A549 (cell line): ENCODE results near the gene PIWIL4. TPM values are rescaled to one million over a fixed set of nuclear protein-coding genes. Genes with fewer than 3 reads are reported as not detected.

Experiments used
- ATAC-seq, 2 experiments: fragments of 200-7000 bp in 1 of 2; fragments of >200 bp in 1 of 2; cut with Nextera tagmentation in 1 of 2; cut with Tn5 transposase in 1 of 2; 3 replicates each; pipeline versions ENCODE4 v1.8.0 to v1.9.1; 2018 to 2020; ENCODE audit warnings: mild to moderate bottlenecking in 1 of 2, moderate library complexity in 1 of 2
- CTCF ChIA-PET: fragments of 300-600 bp; sonication (Branson Sonifier 250); formaldehyde crosslinking; extraction: SDS; loops from one replicate; lab custom pipeline; 2021; ENCODE audit warnings: antibody characterized with exemption, inconsistent platforms; lab: Yijun Ruan, JAX
- POLR2A ChIA-PET: fragments of 350-600 bp; formaldehyde crosslinking; extraction: SDS; loops from one replicate; lab custom pipeline; 2021; ENCODE audit warnings: antibody characterized with exemption, inconsistent platforms; lab: Yijun Ruan, JAX
- DNase-seq, 2 experiments: peaks; one replicate each; pipeline versions ENCODE4 v3.0.0 to v3.0.0-alpha.2; 2011 to 2016; ENCODE audit warnings: low read depth in 1 of 2, low spot score in 1 of 2
- FAIRE-seq: peaks from 2 replicates; lab custom pipeline; 2011; peaks lifted over from hg19 to GRCh38; lab: Jason Lieb, UNC
- H3K27ac ChIP-seq, 2 experiments: fragments of >200 bp; sonication (Bioruptor Twin); formaldehyde crosslinking; 3 replicates each; pipeline ENCODE4 v1.5.1; 2016 to 2017
- H3K4me1 ChIP-seq: fragments of >200 bp; sonication (Bioruptor Twin); formaldehyde crosslinking; 3 replicates; pipeline ENCODE4 v1.6.1; 2016
- H3K4me2 ChIP-seq: fragments of >200 bp; sonication (Bioruptor Twin); formaldehyde crosslinking; 3 replicates; pipeline ENCODE4 v1.6.1; 2016
- H3K4me3 ChIP-seq: fragments of >200 bp; sonication (Bioruptor Twin); formaldehyde crosslinking; 3 replicates; pipeline ENCODE4 v1.5.1; 2016
- H3K9me3 ChIP-seq: fragments of >200 bp; sonication (Bioruptor Twin); formaldehyde crosslinking; 3 replicates; pipeline ENCODE4 v1.6.1; 2016
- BHLHE40 ChIP-seq: IDR thresholded peaks from 2 replicates; pipeline ENCODE4 v1.6.1; 2012; ENCODE audit warnings: low read depth, low read length, inconsistent platforms
- CBX8 ChIP-seq: fragments of 200-600 bp; sonication (generic); IDR thresholded peaks from 2 replicates; pipeline ENCODE4 v1.6.1; 2016
- CEBPB ChIP-seq, 2 experiments: fragments of >200 bp in 1 of 2; sonication (Bioruptor Twin) in 1 of 2; formaldehyde crosslinking in 1 of 2; IDR thresholded peaks; 2 replicates each; pipeline ENCODE4 v1.6.1; 2012 to 2016
- EHF ChIP-seq: fragments of 250-450 bp; sonication (Bioruptor Pico); IDR thresholded peaks from 2 replicates; pipeline ENCODE4 v1.5.0; 2020; ENCODE audit warnings: mild to moderate bottlenecking
- EP300 ChIP-seq, 2 experiments: fragments of >200 bp; sonication (Bioruptor Twin); formaldehyde crosslinking; IDR thresholded peaks; 2 replicates in 1 of 2; 3 replicates in 1 of 2; pipeline ENCODE4 v1.6.1; 2016 to 2017
- ESRRA ChIP-seq: fragments of 150-350 bp; IDR thresholded peaks from 2 replicates; pipeline ENCODE4 v1.6.1; 2014; ENCODE audit warnings: mild to moderate bottlenecking, low read length, borderline replicate concordance
- FOSB ChIP-seq: fragments of 250-450 bp; sonication (Bioruptor Pico); IDR thresholded peaks from 2 replicates; pipeline ENCODE4 v1.5.0; 2020; ENCODE audit warnings: mild to moderate bottlenecking, moderate library complexity
- FOXS1 ChIP-seq: fragments of 250-450 bp; sonication (Bioruptor Pico); IDR thresholded peaks from 2 replicates; pipeline ENCODE4 v1.5.0; 2020; ENCODE audit warnings: mild to moderate bottlenecking, moderate library complexity
- HEYL ChIP-seq: fragments of 250-450 bp; sonication (Bioruptor Pico); IDR thresholded peaks from 2 replicates; pipeline ENCODE4 v1.8.0; 2021; ENCODE audit warnings: mild to moderate bottlenecking, moderate library complexity
- HOXA7 ChIP-seq: fragments of 250-450 bp; sonication (Bioruptor Pico); IDR thresholded peaks from 2 replicates; pipeline ENCODE4 v1.5.0; 2020; ENCODE audit warnings: mild to moderate bottlenecking, moderate library complexity
- HOXB13 ChIP-seq: fragments of 250-450 bp; sonication (Bioruptor Pico); IDR thresholded peaks from 2 replicates; pipeline ENCODE4 v1.5.0; 2020; ENCODE audit warnings: low read depth, mild to moderate bottlenecking, moderate library complexity
- HOXB5 ChIP-seq: fragments of 250-450 bp; sonication (Bioruptor Pico); IDR thresholded peaks from 2 replicates; pipeline ENCODE4 v1.5.0; 2020; ENCODE audit warnings: mild to moderate bottlenecking, moderate library complexity
- JUN ChIP-seq, 2 experiments: fragments of >200 bp; sonication (Bioruptor Twin); formaldehyde crosslinking; IDR thresholded peaks; 2 replicates in 1 of 2; 3 replicates in 1 of 2; pipeline ENCODE4 v1.6.1; 2016 to 2017
- JUNB ChIP-seq: fragments of >200 bp; sonication (Bioruptor Twin); formaldehyde crosslinking; IDR thresholded peaks from 2 replicates; pipeline ENCODE4 v1.6.1; 2016
- MAFK ChIP-seq: fragments of 450-650 bp; IDR thresholded peaks from 2 replicates; pipeline ENCODE4 v1.6.1; 2014; ENCODE audit not compliant: partially characterized antibody
- PHF8 ChIP-seq: fragments of 200-600 bp; sonication (generic); IDR thresholded peaks from 2 replicates; pipeline ENCODE4 v1.6.1; 2016; ENCODE audit warnings: low read depth, mild to moderate bottlenecking, antibody characterized with exemption, moderate library complexity, borderline replicate concordance
- POLR2A ChIP-seq: IDR thresholded peaks from 2 replicates; pipeline ENCODE4 v1.6.1; 2012; ENCODE audit warnings: mild to moderate bottlenecking, low read length
- POLR2AphosphoS2 ChIP-seq: conservative IDR thresholded peaks from 2 replicates; pipeline ENCODE4 v1.6.1; 2012; ENCODE audit warnings: low read length, improper control_type of control experiment, inconsistent platforms
- RCOR1 ChIP-seq: fragments of 150-350 bp; IDR thresholded peaks from 2 replicates; pipeline ENCODE4 v1.6.1; 2014; ENCODE audit warnings: antibody characterized with exemption, low read length, low read depth
- RNF2 ChIP-seq: fragments of 200-600 bp; sonication (generic); IDR thresholded peaks from 2 replicates; pipeline ENCODE4 v1.6.1; 2016; ENCODE audit warnings: low read depth, mild to moderate bottlenecking, antibody characterized with exemption, moderate library complexity, borderline replicate concordance
- SMC3 ChIP-seq: fragments of >200 bp; sonication (Bioruptor Twin); formaldehyde crosslinking; IDR thresholded peaks from 3 replicates; pipeline ENCODE4 v1.6.1; 2018; ENCODE audit warnings: inconsistent platforms
- SREBF2 ChIP-seq: fragments of 450-650 bp; IDR thresholded peaks from 2 replicates; pipeline ENCODE4 v1.6.1; 2014; ENCODE audit warnings: mild to moderate bottlenecking, moderate library complexity
- TFCP2L1 ChIP-seq: fragments of 250-450 bp; sonication (Bioruptor Pico); IDR thresholded peaks from 2 replicates; pipeline ENCODE4 v1.5.0; 2021; ENCODE audit warnings: mild to moderate bottlenecking
- TP53 ChIP-seq: fragments of 250-450 bp; sonication (Bioruptor Pico); IDR thresholded peaks from 2 replicates; pipeline ENCODE4 v1.5.0; 2021; ENCODE audit warnings: mild to moderate bottlenecking, moderate library complexity
- WGBS: methylation state at CpG from one replicate; pipeline ENCODE4 v1.1.6; 2017; ENCODE audit errors: missing lambda C conversion rate; 5-methylcytosine and 5-hydroxymethylcytosine counted together
- polyA plus RNA-seq, 4 experiments: library from polyadenylated mRNA; depleted of rRNA in 3 of 4; stranded (reverse); fragments of >200 nt; fragmentation: RNase III in 1 of 4; extraction: RNeasy Plus Mini Kit Qiagen cat#74134 plus additional on column Dnase treatment in 1 of 4; gene quantifications; 2 replicates in 3 of 4; 3 replicates in 1 of 4; pipeline ENCODE4 v1.2.3, GENCODE V29; 2011 to 2017
- TF ChIP-seq, protein P1 (sequence below): fragments of >200 bp; sonication (Bioruptor Twin); formaldehyde crosslinking; IDR thresholded peaks from 2 replicates; pipeline ENCODE4 v1.6.1; 2016
- TF ChIP-seq, protein P2 (sequence below): fragments of 200-600 bp; sonication (generic); IDR thresholded peaks from 2 replicates; pipeline ENCODE4 v1.6.1; 2016; ENCODE audit warnings: antibody characterized with exemption, mild to moderate bottlenecking, moderate library complexity
- TF ChIP-seq, protein P3 (sequence below): IDR thresholded peaks from 2 replicates; pipeline ENCODE4 v1.6.1; 2012
- TF ChIP-seq, protein P4 (sequence below): IDR thresholded peaks from 2 replicates; pipeline ENCODE4 v1.6.1; 2012; ENCODE audit warnings: low read depth, borderline replicate concordance

PIWIL4 gene
- polyA plus RNA-seq, 2 of the 4 experiments (the other 2 are of a cell fraction): 0.28 to 0.35 TPM

DNA sequence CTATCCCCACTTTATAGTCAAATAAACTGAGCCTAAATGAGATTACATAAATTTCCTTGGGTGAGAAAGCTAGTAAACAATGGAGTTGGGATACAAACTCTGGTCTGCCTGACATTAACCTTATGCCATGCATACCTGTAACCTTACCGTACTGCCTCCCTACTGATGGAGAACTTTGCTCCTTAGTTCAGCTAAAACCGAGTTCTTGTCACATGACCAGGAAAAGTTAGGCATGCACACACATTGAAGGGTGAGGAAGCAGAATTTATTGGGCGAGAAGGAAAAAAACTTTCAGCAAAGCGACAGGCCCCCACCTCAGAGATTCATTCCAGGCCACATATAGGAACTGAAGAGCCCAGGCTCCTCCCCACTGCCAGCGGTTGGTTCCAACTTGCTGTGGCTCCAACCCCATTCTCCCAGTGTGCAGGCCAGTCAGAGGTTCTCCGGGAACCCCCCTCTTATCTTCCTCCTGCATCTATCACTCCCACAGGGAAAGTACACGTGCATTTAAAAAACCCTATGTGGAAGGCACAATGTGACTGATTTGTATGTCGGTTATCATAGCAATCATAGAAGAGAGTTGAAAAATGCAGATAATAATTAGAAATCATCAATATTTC lies 3.2 kb upstream of the PIWIL4 start:
- no peak for ATAC-seq
- no peak overlapping the region for H3K4me2 ChIP-seq
- H3K4me3 ChIP-seq: no peak overlapping the region
- no peak for TF ChIP-seq FOXS1 (CRISPR knock-in tag)
- no peak for TF ChIP-seq FOSB (CRISPR knock-in tag)
- no peak for TF ChIP-seq HOXB13 (CRISPR knock-in tag)
- TF ChIP-seq HOXA7 (CRISPR knock-in tag): no peak
- no peak for TF ChIP-seq PHF8
- TF ChIP-seq JUNB: no peak
- no peak for TF ChIP-seq EHF (CRISPR knock-in tag)
- no peak for TF ChIP-seq EP300 (IDR thresholded peaks at IDR 0.05)
- TF ChIP-seq RCOR1: no peak
- no peaks in the 10 kb centered on the region for H3K9me3 ChIP-seq
- FAIRE-seq: no peak
- no peak overlapping the region for H3K27ac ChIP-seq
- WGBS: 77% methylated on average over 8 of the region's 8 CpGs
- peaks cover 7% of the 10 kb centered on the region; the same call in 1 of the 3 replicates for H3K4me1 ChIP-seq
- no peak for DNase-seq
- CTCF ChIA-PET: no interaction called here
- POLR2A ChIA-PET: no interaction called here

DNA sequence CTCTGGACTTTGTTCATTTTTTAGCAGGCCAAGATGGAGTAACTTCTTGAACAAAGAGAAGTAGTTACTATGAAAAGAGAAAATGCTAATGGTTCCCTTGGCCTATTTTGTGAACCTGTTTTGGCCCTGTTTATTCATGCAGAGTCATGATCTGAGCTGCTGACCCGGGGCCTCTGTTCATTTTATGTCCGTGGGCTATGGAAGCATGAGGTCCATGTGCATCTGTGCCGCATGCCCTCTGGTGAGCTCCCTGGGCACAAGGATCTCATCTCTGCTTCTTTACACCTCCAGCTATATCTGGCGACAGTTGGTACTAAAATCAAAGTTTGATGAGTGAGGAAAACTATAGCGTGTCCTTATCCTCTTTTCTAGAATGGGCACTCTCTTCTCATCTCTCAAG lies 1.0 kb downstream of the PIWIL4 start:
- ChIA-PET POLR2A (no interaction called here), CTCF (no interaction called here)
- H3K4me3 ChIP-seq: no peak overlapping the region
- WGBS: 83% methylated on average over 5 of the region's 5 CpGs
- ATAC-seq (no peak), DNase-seq (no peak), FAIRE-seq (no peak)
- H3K4me2 ChIP-seq: no peak overlapping the region
- H3K27ac ChIP-seq: no peak overlapping the region
- TF ChIP-seq TP53 (CRISPR knock-in tag) (no peak), FOSB (CRISPR knock-in tag) (no peak), ESRRA (no peak), CBX8 (no peak), HOXB13 (CRISPR knock-in tag) (no peak), CEBPB (IDR thresholded peaks at IDR 0.05) (no peak), RCOR1 (no peak), SMC3 (no peak), JUN (IDR thresholded peaks at IDR 0.05) (no peak)
- TF ChIP-seq, protein P1, sequence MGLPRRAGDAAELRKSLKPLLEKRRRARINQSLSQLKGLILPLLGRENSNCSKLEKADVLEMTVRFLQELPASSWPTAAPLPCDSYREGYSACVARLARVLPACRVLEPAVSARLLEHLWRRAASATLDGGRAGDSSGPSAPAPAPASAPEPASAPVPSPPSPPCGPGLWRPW: no peak
- TF ChIP-seq, protein P2, sequence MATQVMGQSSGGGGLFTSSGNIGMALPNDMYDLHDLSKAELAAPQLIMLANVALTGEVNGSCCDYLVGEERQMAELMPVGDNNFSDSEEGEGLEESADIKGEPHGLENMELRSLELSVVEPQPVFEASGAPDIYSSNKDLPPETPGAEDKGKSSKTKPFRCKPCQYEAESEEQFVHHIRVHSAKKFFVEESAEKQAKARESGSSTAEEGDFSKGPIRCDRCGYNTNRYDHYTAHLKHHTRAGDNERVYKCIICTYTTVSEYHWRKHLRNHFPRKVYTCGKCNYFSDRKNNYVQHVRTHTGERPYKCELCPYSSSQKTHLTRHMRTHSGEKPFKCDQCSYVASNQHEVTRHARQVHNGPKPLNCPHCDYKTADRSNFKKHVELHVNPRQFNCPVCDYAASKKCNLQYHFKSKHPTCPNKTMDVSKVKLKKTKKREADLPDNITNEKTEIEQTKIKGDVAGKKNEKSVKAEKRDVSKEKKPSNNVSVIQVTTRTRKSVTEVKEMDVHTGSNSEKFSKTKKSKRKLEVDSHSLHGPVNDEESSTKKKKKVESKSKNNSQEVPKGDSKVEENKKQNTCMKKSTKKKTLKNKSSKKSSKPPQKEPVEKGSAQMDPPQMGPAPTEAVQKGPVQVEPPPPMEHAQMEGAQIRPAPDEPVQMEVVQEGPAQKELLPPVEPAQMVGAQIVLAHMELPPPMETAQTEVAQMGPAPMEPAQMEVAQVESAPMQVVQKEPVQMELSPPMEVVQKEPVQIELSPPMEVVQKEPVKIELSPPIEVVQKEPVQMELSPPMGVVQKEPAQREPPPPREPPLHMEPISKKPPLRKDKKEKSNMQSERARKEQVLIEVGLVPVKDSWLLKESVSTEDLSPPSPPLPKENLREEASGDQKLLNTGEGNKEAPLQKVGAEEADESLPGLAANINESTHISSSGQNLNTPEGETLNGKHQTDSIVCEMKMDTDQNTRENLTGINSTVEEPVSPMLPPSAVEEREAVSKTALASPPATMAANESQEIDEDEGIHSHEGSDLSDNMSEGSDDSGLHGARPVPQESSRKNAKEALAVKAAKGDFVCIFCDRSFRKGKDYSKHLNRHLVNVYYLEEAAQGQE: no peak
- peaks cover 6% of the 10 kb centered on the region; the same call in 1 of the 3 replicates for H3K4me1 ChIP-seq
- no peaks in the 10 kb centered on the region for H3K9me3 ChIP-seq

DNA sequence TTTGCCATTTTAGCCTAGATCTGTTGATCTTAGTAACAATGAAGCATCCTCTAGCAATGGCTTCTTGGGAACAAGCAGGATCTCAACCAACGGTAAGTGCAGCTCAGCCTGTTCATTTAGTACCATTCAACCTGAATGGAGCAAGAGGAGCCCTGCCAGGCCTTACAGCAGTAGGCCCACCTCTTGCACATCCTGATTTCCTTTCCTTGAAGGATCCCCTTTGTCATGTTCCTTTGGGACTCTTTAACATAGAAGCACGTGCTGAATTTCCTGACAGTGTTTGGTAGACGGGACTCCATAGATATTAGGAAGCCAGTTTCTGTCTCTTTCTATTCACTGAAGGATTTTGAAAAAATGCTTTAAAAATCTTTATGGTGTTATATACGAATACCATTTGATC lies 1.5 kb downstream of the PIWIL4 start:
- WGBS: 76% methylated on average over 4 of the region's 4 CpGs
- FAIRE-seq (no peak), DNase-seq (no peak), ATAC-seq (no peak)
- Histone ChIP-seq H3K4me2 (no peak overlapping the region), H3K4me1 (peaks cover under 1% of the 10 kb centered on the region; the same call in 1 of the 3 replicates), H3K4me3 (no peak overlapping the region), H3K9me3 (no peaks in the 10 kb centered on the region), H3K27ac (no peak overlapping the region)
- ChIA-PET POLR2A (no interaction called here), CTCF (no interaction called here)
- TF ChIP-seq, protein P3, sequence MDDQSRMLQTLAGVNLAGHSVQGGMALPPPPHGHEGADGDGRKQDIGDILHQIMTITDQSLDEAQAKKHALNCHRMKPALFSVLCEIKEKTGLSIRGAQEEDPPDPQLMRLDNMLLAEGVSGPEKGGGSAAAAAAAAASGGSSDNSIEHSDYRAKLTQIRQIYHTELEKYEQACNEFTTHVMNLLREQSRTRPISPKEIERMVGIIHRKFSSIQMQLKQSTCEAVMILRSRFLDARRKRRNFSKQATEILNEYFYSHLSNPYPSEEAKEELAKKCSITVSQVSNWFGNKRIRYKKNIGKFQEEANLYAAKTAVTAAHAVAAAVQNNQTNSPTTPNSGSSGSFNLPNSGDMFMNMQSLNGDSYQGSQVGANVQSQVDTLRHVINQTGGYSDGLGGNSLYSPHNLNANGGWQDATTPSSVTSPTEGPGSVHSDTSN: no peak
- TF ChIP-seq MAFK (no peak), POLR2AphosphoS2 (no peak), TFCP2L1 (CRISPR knock-in tag) (no peak), HEYL (no peak), ESRRA (no peak), RNF2 (no peak), HOXB5 (no peak), CBX8 (no peak), POLR2A (no peak), SREBF2 (no peak), BHLHE40 (no peak)
- TF ChIP-seq, protein P4, sequence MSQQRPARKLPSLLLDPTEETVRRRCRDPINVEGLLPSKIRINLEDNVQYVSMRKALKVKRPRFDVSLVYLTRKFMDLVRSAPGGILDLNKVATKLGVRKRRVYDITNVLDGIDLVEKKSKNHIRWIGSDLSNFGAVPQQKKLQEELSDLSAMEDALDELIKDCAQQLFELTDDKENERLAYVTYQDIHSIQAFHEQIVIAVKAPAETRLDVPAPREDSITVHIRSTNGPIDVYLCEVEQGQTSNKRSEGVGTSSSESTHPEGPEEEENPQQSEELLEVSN: no peak
